GM12865 (cell line): ENCODE results near the gene ST6GALNAC3.
A peak's percentile ranks its signal among the peaks of the same experiment; 100 is the strongest.

Experiments used
- DNase-seq: peaks from one replicate; pipeline ENCODE4 v3.0.0; 2010; ENCODE audit warnings: low read depth
- H3K4me3 ChIP-seq: 2 replicates; pipeline ENCODE4 v1.5.1; 2011; ENCODE audit warnings: mild to moderate bottlenecking, low read depth, low read length, control low read depth
- CTCF ChIP-seq: IDR thresholded peaks from 2 replicates; pipeline ENCODE4 v1.5.1; 2011; ENCODE audit warnings: low read length, control low read depth, low read depth, inconsistent platforms; ENCODE audit not compliant: insufficient read depth; ENCODE audit errors: missing control alignments

ST6GALNAC3 gene

DNA sequence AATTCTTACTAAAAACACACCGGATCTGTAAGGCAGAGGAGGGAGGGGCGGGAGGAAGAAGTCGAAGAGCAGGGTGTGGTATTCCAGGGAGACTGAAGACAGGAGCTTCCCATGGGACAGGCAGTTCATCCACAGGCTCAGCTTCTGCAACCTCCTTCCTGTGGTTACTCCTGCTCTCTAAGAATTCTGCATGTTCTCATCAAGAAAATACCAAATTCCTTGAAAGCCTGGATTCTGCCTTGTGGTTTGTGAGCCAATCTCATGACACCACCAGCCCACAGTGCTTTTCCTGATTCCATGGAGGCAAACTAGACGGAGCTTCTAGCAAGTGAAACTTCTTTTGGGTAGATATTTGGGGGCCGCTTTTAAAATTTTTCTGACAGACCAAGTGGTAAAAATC, 1.1 kb upstream of the ST6GALNAC3 start:
- no peak overlapping the region for H3K4me3 ChIP-seq
- DNase-seq: no peak
- TF ChIP-seq CTCF: no peak

GRCh38 chr1:76075188-76075489, 593 bp downstream of the ST6GALNAC3 start:
- no peak for TF ChIP-seq CTCF
- no peak for DNase-seq
- no peak overlapping the region for H3K4me3 ChIP-seq

GRCh38 chr1:76075877-76076276, 1.3 kb downstream of the ST6GALNAC3 start:
- no peak overlapping the region for H3K4me3 ChIP-seq
- peak; percentile 21 for DNase-seq
- TF ChIP-seq CTCF: no peak

GRCh38 chr1:76079475-76080227, 5.1 kb downstream of the ST6GALNAC3 start:
- TF ChIP-seq CTCF: no peak
- H3K4me3 ChIP-seq: no peak overlapping the region
- DNase-seq: no peak

DNA sequence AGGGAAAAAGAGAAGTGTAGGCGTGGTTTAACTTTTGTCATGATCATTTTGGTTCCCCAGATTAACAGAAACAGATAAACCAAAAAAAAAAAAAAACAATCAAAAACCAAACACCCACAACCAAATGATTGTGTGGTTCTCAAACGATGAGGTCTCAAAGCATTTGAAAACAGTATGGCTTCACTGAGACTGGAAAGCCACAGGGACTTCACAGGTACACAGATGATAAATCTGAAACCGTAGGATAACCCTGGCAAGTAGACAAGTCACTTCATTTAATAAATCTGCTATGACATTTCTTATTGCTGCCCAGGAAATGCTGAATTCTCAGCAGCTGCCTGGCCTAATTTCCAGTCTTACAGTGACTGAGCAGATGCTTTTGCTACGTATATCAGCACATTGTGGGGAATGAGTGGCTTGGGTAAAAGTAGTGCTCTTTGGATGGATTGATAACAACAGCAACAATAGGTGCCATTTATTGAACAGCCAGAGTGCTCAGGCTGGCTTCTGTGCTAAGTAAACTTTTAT, 6.1 kb downstream of the ST6GALNAC3 start:
- DNase-seq: no peak
- no peak overlapping the region for H3K4me3 ChIP-seq
- no peak for TF ChIP-seq CTCF

GRCh38 chr1:76082062-76082461, 7.5 kb downstream of the ST6GALNAC3 start:
- TF ChIP-seq CTCF: no peak
- H3K4me3 ChIP-seq: no peak overlapping the region
- DNase-seq: no peak

DNA sequence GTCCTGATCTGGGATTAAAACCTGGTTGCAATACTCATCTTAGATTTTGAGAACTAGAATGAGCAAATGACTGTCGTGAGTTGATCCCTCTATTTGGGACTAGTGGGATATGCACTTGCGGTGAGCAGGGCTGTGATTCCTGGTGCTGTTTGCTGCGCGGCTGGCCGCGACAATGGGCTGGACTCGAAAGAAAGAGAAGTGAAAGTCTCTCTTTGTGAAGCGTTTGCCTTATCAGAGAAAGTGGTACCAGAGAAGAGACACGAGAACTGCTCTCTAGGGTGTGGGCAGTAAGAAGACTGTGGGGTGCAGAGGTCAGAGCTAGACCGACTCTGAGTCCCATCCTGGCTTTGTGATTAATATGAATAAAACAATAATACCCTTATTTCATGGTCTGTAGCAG, 8.6 kb downstream of the ST6GALNAC3 start:
- no peak for DNase-seq
- H3K4me3 ChIP-seq: no peak overlapping the region
- TF ChIP-seq CTCF: no peak
